ENCODE measurements around the gene TRNP1.
"Not testable (repeated sequence)": the region's sequence is repeated elsewhere in the genome, so short reads cannot be mapped to it uniquely, and the experiment has no call there.

TRNP1 gene

GRCh38 chr1:26993237-26994019, at the start of gene TRNP1:
TSS of gene TRNP1 (plus strand) at chr1:26993692. CDS start at chr1:26993787, 95 bp downstream.
- peak; percentile 79 for DNase-seq

- no peak for DNase-seq
Observed at GRCh38 chr1:26945138-26945537, 48.4 kb upstream of the TRNP1 start.

- DNase-seq: no peak
Observed at GRCh38 chr1:26945728-26946127, 47.8 kb upstream of the TRNP1 start.

GRCh38 chr1:26946270-26946669, 47.2 kb upstream of the TRNP1 start:
- no peak for DNase-seq

- DNase-seq: not testable (repeated sequence)
Observed at GRCh38 chr1:26948725-26949057, 44.8 kb upstream of the TRNP1 start.

GRCh38 chr1:26949266-26949925, 44.1 kb upstream of the TRNP1 start:
- DNase-seq: no peak

GRCh38 chr1:26949926-26950319, 43.6 kb upstream of the TRNP1 start:
- no peak for DNase-seq

- no peak for DNase-seq
Observed at GRCh38 chr1:26950602-26951001, 42.9 kb upstream of the TRNP1 start.

GRCh38 chr1:26951216-26951615, 42.3 kb upstream of the TRNP1 start:
- no peak for DNase-seq

GRCh38 chr1:26951821-26952497, 41.5 kb upstream of the TRNP1 start:
- no peak for DNase-seq

GRCh38 chr1:26953374-26953773, 40.1 kb upstream of the TRNP1 start:
- no peak for DNase-seq

- DNase-seq: no peak
Observed at GRCh38 chr1:26956321-26956720, 37.2 kb upstream of the TRNP1 start.

GRCh38 chr1:26957306-26957705, 36.2 kb upstream of the TRNP1 start:
- DNase-seq: no peak

GRCh38 chr1:26959270-26959669, 34.2 kb upstream of the TRNP1 start:
- no peak for DNase-seq

- peak; percentile 66 for DNase-seq
Observed at GRCh38 chr1:26959722-26960624, 33.5 kb upstream of the TRNP1 start, which contains the start of gene KDF1. TSS of gene KDF1 (minus strand) at chr1:26960468. CDS start at chr1:26952380, 8,088 bp downstream.

- no peak for DNase-seq
Observed at GRCh38 chr1:26960625-26960966, 32.9 kb upstream of the TRNP1 start.

- no peak for DNase-seq
Observed at GRCh38 chr1:26961826-26962225, 31.7 kb upstream of the TRNP1 start.

- DNase-seq: no peak
Observed at GRCh38 chr1:26965213-26965612, 28.3 kb upstream of the TRNP1 start.

- DNase-seq: no peak
Observed at GRCh38 chr1:26965628-26966027, 27.9 kb upstream of the TRNP1 start.

- no peak for DNase-seq
Observed at GRCh38 chr1:26970810-26971209, 22.7 kb upstream of the TRNP1 start.

- no peak for DNase-seq
Observed at GRCh38 chr1:26971590-26971989, 21.9 kb upstream of the TRNP1 start.

GRCh38 chr1:26972390-26972789, 21.1 kb upstream of the TRNP1 start:
- DNase-seq: no peak

- no peak for DNase-seq
Observed at GRCh38 chr1:26972821-26973220, 20.7 kb upstream of the TRNP1 start.
